Activated CD4-positive, alpha-beta T cell treated with anti-CD3 and anti-CD28 coated beads, Interleukin-2, amount 10 ng/mL, durations not matched to agents 7 days and 5 days (primary cell): ENCODE data around the gene DCX. TPM values are rescaled to one million over a fixed set of nuclear protein-coding genes. Genes with fewer than 3 reads are reported as not detected.

ENCODE experiments used
- CTCF ChIA-PET: fragments of 350-600 bp; sonication (Branson Sonifier 250); formaldehyde crosslinking; loops from one replicate; lab custom pipeline; 2021; ENCODE audit warnings: antibody characterized with exemption; lab: Charles Lee
- POLR2A ChIA-PET: fragments of 350-600 bp; sonication (Branson Sonifier 250); formaldehyde crosslinking; loops from one replicate; lab custom pipeline; 2021; ENCODE audit warnings: antibody characterized with exemption; lab: Charles Lee
- DNase-seq: peaks from one replicate; pipeline ENCODE4 v3.0.0-alpha.2; 2020
- H3K27ac Mint-ChIP-seq: one replicate; pipeline ENCODE4 v1.8.0; 2021; ENCODE audit warnings: mild to moderate bottlenecking, moderate library complexity, mixed read lengths
- H3K27me3 Mint-ChIP-seq: one replicate; pipeline ENCODE4 v1.8.0; 2021; ENCODE audit warnings: mixed read lengths
- H3K36me3 Mint-ChIP-seq: one replicate; pipeline ENCODE4 v1.8.0; 2021; ENCODE audit warnings: low read depth, mixed read lengths
- H3K4me1 Mint-ChIP-seq: one replicate; pipeline ENCODE4 v1.8.0; 2021; ENCODE audit warnings: mixed read lengths
- H3K4me3 Mint-ChIP-seq: one replicate; pipeline ENCODE4 v1.8.0; 2021; ENCODE audit warnings: mild to moderate bottlenecking, moderate library complexity, mixed read lengths
- H3K9me3 Mint-ChIP-seq: one replicate; pipeline ENCODE4 v1.8.0; 2021; ENCODE audit warnings: mixed read lengths
- total RNA-seq, 2 experiments: library from RNA; stranded (reverse); gene quantifications; one replicate each; pipeline ENCODE4 v1.2.3, GENCODE V29; 2021

Gene DCX
- total RNA-seq, 2 experiments from 2014 or later: not detected

- H3K4me3 Mint-ChIP-seq: no peak within 1 kb of the TSS
- no peaks in the 10 kb centered on the region for H3K36me3 Mint-ChIP-seq
- H3K9me3 Mint-ChIP-seq: no peaks in the 10 kb centered on the region
- no peaks in the 10 kb centered on the region for H3K4me1 Mint-ChIP-seq
- H3K27ac Mint-ChIP-seq: no peak within 1 kb of the TSS
- ChIA-PET CTCF (no interaction called here), POLR2A (no interaction called here)
- H3K27me3 Mint-ChIP-seq: no peaks in the 10 kb centered on the region
- no peak for DNase-seq
Observed at GRCh38 chrX:111270339-111270738, 141.7 kb downstream of the DCX start, which contains the start of gene CAPN6. Gene CAPN6 (minus strand): TSS chrX:111270483. CDS start chrX:111263936, 6,547 bp downstream.

- ChIA-PET POLR2A (no interaction called here), CTCF (no interaction called here)
- Mint-ChIP-seq H3K27ac (no peak overlapping the region), H3K27me3 (no peaks in the 10 kb centered on the region), H3K36me3 (no peaks in the 10 kb centered on the region), H3K9me3 (no peaks in the 10 kb centered on the region), H3K4me3 (no peak overlapping the region), H3K4me1 (no peaks in the 10 kb centered on the region)
- no peak for DNase-seq
Observed at GRCh38 chrX:111268506-111268905, 143.5 kb downstream of the DCX start.

GRCh38 chrX:111265486-111265885 is 146.5 kb downstream of the DCX start:
- Mint-ChIP-seq H3K36me3 (no peaks in the 10 kb centered on the region), H3K9me3 (no peaks in the 10 kb centered on the region), H3K4me3 (no peak overlapping the region), H3K4me1 (no peaks in the 10 kb centered on the region), H3K27ac (no peak overlapping the region), H3K27me3 (no peaks in the 10 kb centered on the region)
- POLR2A ChIA-PET: no interaction called here
- CTCF ChIA-PET: no interaction called here
- no peak for DNase-seq

- H3K27ac Mint-ChIP-seq: no peak overlapping the region
Observed at GRCh38 chrX:111264385-111264784, 147.6 kb downstream of the DCX start.

GRCh38 chrX:111262086-111262485 is 149.9 kb downstream of the DCX start:
- Mint-ChIP-seq H3K4me1 (no peaks in the 10 kb centered on the region), H3K36me3 (no peaks in the 10 kb centered on the region), H3K27ac (no peak overlapping the region), H3K4me3 (no peak overlapping the region), H3K9me3 (no peaks in the 10 kb centered on the region), H3K27me3 (no peaks in the 10 kb centered on the region)
- ChIA-PET POLR2A (no interaction called here), CTCF (interaction anchor here (0.6 to 0.7 kb wide), 2 partner anchors 11 to 127 kb away, joined by 3 to 4 read pairs; no protein-coding TSS in a partner anchor)
- DNase-seq: no peak

More at GRCh38 chrX:111264385-111264784, 147.6 kb downstream of the DCX start:
- Mint-ChIP-seq H3K27me3 (no peaks in the 10 kb centered on the region), H3K36me3 (no peaks in the 10 kb centered on the region), H3K4me3 (no peak overlapping the region), H3K9me3 (no peaks in the 10 kb centered on the region), H3K4me1 (no peaks in the 10 kb centered on the region)
- CTCF ChIA-PET: no interaction called here
- DNase-seq: no peak
- POLR2A ChIA-PET: no interaction called here

GRCh38 chrX:111260451-111260850 is 151.5 kb downstream of the DCX start:
- Mint-ChIP-seq H3K9me3 (no peaks in the 10 kb centered on the region), H3K36me3 (no peaks in the 10 kb centered on the region), H3K27ac (no peak overlapping the region), H3K4me3 (no peak overlapping the region), H3K4me1 (no peaks in the 10 kb centered on the region), H3K27me3 (no peaks in the 10 kb centered on the region)
- CTCF ChIA-PET: no interaction called here
- no peak for DNase-seq
- POLR2A ChIA-PET: no interaction called here

- DNase-seq: no peak
- Mint-ChIP-seq H3K9me3 (no peaks in the 10 kb centered on the region), H3K27me3 (no peaks in the 10 kb centered on the region), H3K27ac (no peak overlapping the region), H3K36me3 (no peaks in the 10 kb centered on the region), H3K4me1 (no peaks in the 10 kb centered on the region), H3K4me3 (no peak overlapping the region)
- ChIA-PET CTCF (no interaction called here), POLR2A (no interaction called here)
Observed at GRCh38 chrX:111259559-111259958, 152.4 kb downstream of the DCX start.

- H3K9me3 Mint-ChIP-seq: no peaks in the 10 kb centered on the region
- no peaks in the 10 kb centered on the region for H3K27me3 Mint-ChIP-seq
- H3K4me3 Mint-ChIP-seq: no peak overlapping the region
- CTCF ChIA-PET: no interaction called here
- no peak overlapping the region for H3K27ac Mint-ChIP-seq
- no peaks in the 10 kb centered on the region for H3K36me3 Mint-ChIP-seq
- DNase-seq: no peak
- H3K4me1 Mint-ChIP-seq: no peaks in the 10 kb centered on the region
- POLR2A ChIA-PET: no interaction called here
Observed at GRCh38 chrX:111257733-111258132, 154.3 kb downstream of the DCX start.

GRCh38 chrX:111254896-111255693 is 156.9 kb downstream of the DCX start:
- Mint-ChIP-seq H3K27ac (no peak overlapping the region), H3K27me3 (no peaks in the 10 kb centered on the region), H3K4me1 (no peaks in the 10 kb centered on the region), H3K4me3 (no peak overlapping the region), H3K36me3 (no peaks in the 10 kb centered on the region), H3K9me3 (no peaks in the 10 kb centered on the region)
- ChIA-PET POLR2A (no interaction called here), CTCF (no interaction called here)
- DNase-seq: no peak

- H3K27me3 Mint-ChIP-seq: no peaks in the 10 kb centered on the region
- no peaks in the 10 kb centered on the region for H3K36me3 Mint-ChIP-seq
- ChIA-PET CTCF (interaction anchor here (0.8 to 2.0 kb wide), 2 partner anchors 127 to 148 kb away, joined by 3 to 4 read pairs; no protein-coding TSS in a partner anchor), POLR2A (no interaction called here)
- no peak for DNase-seq
- H3K4me3 Mint-ChIP-seq: no peak overlapping the region
- H3K9me3 Mint-ChIP-seq: no peaks in the 10 kb centered on the region
- no peaks in the 10 kb centered on the region for H3K4me1 Mint-ChIP-seq
- no peak overlapping the region for H3K27ac Mint-ChIP-seq
Observed at GRCh38 chrX:111244235-111244750, 167.7 kb downstream of the DCX start.

Other genes starting within 250 kb of the DCX start
- gene CAPN6, start 141.7 kb downstream of the DCX start, total RNA-seq: not detected
- not detected for gene SERTM2, start 99.5 kb upstream of the DCX start, total RNA-seq